Epithelial cell of esophagus (primary cell): Measurements from ENCODE around the gene STPG3.
"Not testable (repeated sequence)": the region's sequence is repeated elsewhere in the genome, so short reads cannot be mapped to it uniquely, and the experiment has no call there.

Experiments
- DNase-seq: peaks from one replicate; pipeline ENCODE4 v3.0.0; 2010; ENCODE audit warnings: low read depth
- H3K4me3 ChIP-seq: 2 replicates; pipeline ENCODE4 v1.5.1; 2011; ENCODE audit warnings: mild to moderate bottlenecking, low read length, control low read depth
- CTCF ChIP-seq: IDR thresholded peaks from 2 replicates; pipeline ENCODE4 v1.5.1; 2011; ENCODE audit warnings: low read depth, mild to moderate bottlenecking, low read length, control low read depth, inconsistent platforms; ENCODE audit not compliant: insufficient read depth; ENCODE audit errors: missing control alignments

STPG3 gene

GRCh38 chr9:137240318-137240840, 10.7 kb upstream of the STPG3 start:
- no peak for TF ChIP-seq CTCF
- H3K4me3 ChIP-seq: peak overlapping the region; percentile 65
- peak; percentile 65 for DNase-seq

- peak within 1 kb of the TSS; percentile 76 for H3K4me3 ChIP-seq
- TF ChIP-seq CTCF: no peak
- peak; percentile 100 for DNase-seq
Measured at GRCh38 chr9:137240841-137241489, 10.1 kb upstream of the STPG3 start, which contains the start of gene TUBB4B. TUBB4B (plus strand) TSS chr9:137241287; CDS start chr9:137241361, 74 bp downstream.

GRCh38 chr9:137241490-137242268, 9.4 kb upstream of the STPG3 start:
- no peak for TF ChIP-seq CTCF
- DNase-seq: peak; percentile 80

GRCh38 chr9:137242269-137243203, 8.6 kb upstream of the STPG3 start:
- peak overlapping the region; percentile 76 for H3K4me3 ChIP-seq
- TF ChIP-seq CTCF: no peak

More at GRCh38 chr9:137241490-137242268, 9.4 kb upstream of the STPG3 start:
- peak overlapping the region; percentile 76 for H3K4me3 ChIP-seq

GRCh38 chr9:137243266-137243625, 7.8 kb upstream of the STPG3 start:
- H3K4me3 ChIP-seq: peak overlapping the region; percentile 76

More at GRCh38 chr9:137242269-137243203, 8.6 kb upstream of the STPG3 start:
- no peak for DNase-seq

GRCh38 chr9:137243626-137244485, 7.2 kb upstream of the STPG3 start:
- H3K4me3 ChIP-seq: no peak overlapping the region
- peak; percentile 13 for TF ChIP-seq CTCF
- DNase-seq: peak; percentile 36

More at GRCh38 chr9:137243266-137243625, 7.8 kb upstream of the STPG3 start:
- DNase-seq: not testable (repeated sequence)
